ENCODE results near the gene OR52N5. TPM values are rescaled to one million over a fixed set of nuclear protein-coding genes. Genes with fewer than 3 reads are reported as not detected.

Gene OR52N5
- total RNA-seq, 1 donor from 2014 or later: not detected

Other genes starting within 250 kb of the OR52N5 start
- gene OR52H1, start 234.8 kb downstream of the OR52N5 start, total RNA-seq: 0.13 TPM in 2 replicates
- gene OR52B6, start 202.5 kb downstream of the OR52N5 start, total RNA-seq: not detected in 2 replicates
- 0.38 and 3.9 TPM in 2 replicates for gene TRIM6, start 186.7 kb downstream of the OR52N5 start, total RNA-seq
- gene TRIM34, start 158.4 kb downstream of the OR52N5 start, total RNA-seq: 8.0 and 8.1 TPM in 2 replicates
- gene TRIM5, start 98.3 kb downstream of the OR52N5 start, total RNA-seq: 44.7 and 59.7 TPM in 2 replicates
- gene TRIM22, start 93.6 kb downstream of the OR52N5 start, total RNA-seq: 60.6 and 85.6 TPM in 2 replicates
- not detected in 2 replicates for gene OR56B1, start 46.9 kb downstream of the OR52N5 start, total RNA-seq
- gene OR52N4, start 29.1 kb downstream of the OR52N5 start, total RNA-seq: not detected in 2 replicates
- not detected in 2 replicates for gene OR52N1, start 7.9 kb upstream of the OR52N5 start, total RNA-seq
- gene OR52N2, start 25.6 kb upstream of the OR52N5 start, total RNA-seq: not detected in 2 replicates
- gene OR52E6, start 58.5 kb upstream of the OR52N5 start, total RNA-seq: not detected in 2 replicates
- gene OR52E8, start 74.3 kb upstream of the OR52N5 start, total RNA-seq: not detected in 2 replicates
- gene OR52E4, start 97.3 kb upstream of the OR52N5 start, total RNA-seq: not detected in 2 replicates
- not detected in 2 replicates for gene OR52E5, start 109.9 kb upstream of the OR52N5 start, total RNA-seq
- gene OR56A3, start 158.9 kb upstream of the OR52N5 start, total RNA-seq: not detected in 2 replicates
- gene OR56A5, start 185.1 kb upstream of the OR52N5 start, total RNA-seq: not detected in 2 replicates
- gene OR52L1, start 203.6 kb upstream of the OR52N5 start, total RNA-seq: not detected in 2 replicates
- not detected in 2 replicates for gene OR56A4, start 223.6 kb upstream of the OR52N5 start, total RNA-seq
- not detected in 2 replicates for gene OR56A1, start 247.4 kb upstream of the OR52N5 start, total RNA-seq

Data from dermis microvascular lymphatic vessel endothelial cell (primary cell).